Thoracic aorta (tissue), 2 donors: Measurements from ENCODE around the gene UBE2D2. TPM values are rescaled to one million over a fixed set of nuclear protein-coding genes. Genes with fewer than 3 reads are reported as not detected.

Experiments
- ATAC-seq: fragments of 150-250 bp; one replicate; pipeline ENCODE4 v1.8.0; 2017; ENCODE audit warnings: low read depth; ENCODE audit not compliant: insufficient number of reproducible peaks, low FRiP score
- DNase-seq: peaks from one replicate; pipeline ENCODE4 v3.0.0-alpha.2; 2020; ENCODE audit warnings: low spot score
- H3K27ac ChIP-seq, 2 donors: fragments of 200-600 bp; sonication (generic); 1 replicate in 1 of 2; 2 replicates in 1 of 2; pipeline ENCODE4 v1.5.1; 2016; ENCODE audit warnings: mild to moderate bottlenecking in 2 of 2, moderate library complexity in 2 of 2
- H3K27me3 ChIP-seq: fragments of 200-600 bp; sonication (generic); replicated peaks from 2 replicates; pipeline ENCODE4 v1.6.0; 2016; ENCODE audit warnings: mild to moderate bottlenecking; ENCODE audit not compliant: insufficient read depth
- H3K36me3 ChIP-seq: fragments of 200-600 bp; sonication (generic); one replicate; pipeline ENCODE4 v1.5.1; 2016
- H3K4me1 ChIP-seq, 2 donors: fragments of 200-600 bp; sonication (generic); 1 replicate in 1 of 2; 2 replicates in 1 of 2; pipeline versions ENCODE4 v1.5.1 to v1.6.0; 2016; ENCODE audit warnings: low read depth in 2 of 2, mild to moderate bottlenecking in 1 of 2; ENCODE audit not compliant: control insufficient read depth in 1 of 2
- H3K4me3 ChIP-seq: fragments of 200-600 bp; sonication (generic); 2 replicates; pipeline ENCODE4 v1.5.1; 2016; ENCODE audit warnings: mild to moderate bottlenecking
- H3K9me3 ChIP-seq: fragments of 200-600 bp; sonication (generic); 2 replicates; pipeline ENCODE4 v1.5.1; 2016
- CTCF ChIP-seq: fragments of 200-600 bp; sonication (generic); IDR thresholded peaks from one replicate; pipeline ENCODE4 v1.5.1; 2019; ENCODE audit warnings: antibody characterized with exemption
- total RNA-seq, 2 donors: library from RNA; depleted of rRNA; stranded (reverse); fragments of >200 nt; gene quantifications; one replicate each; pipeline versions ENCODE4 v1.1.0 to v1.2.3, GENCODE V29; 2016

The UBE2D2 gene
- total RNA-seq, 2 donors from 2014 or later: 51.9 to 66.7 TPM

- Histone ChIP-seq H3K27me3 (no peaks in the 10 kb centered on the region), H3K36me3 (no peaks in the 10 kb centered on the region), H3K27ac (peak overlapping the region; percentile 83 to 99), H3K4me1 (peaks cover 37 to 55% of the 10 kb centered on the region in 2 donors), H3K4me3 (peak overlapping the region; percentile 90), H3K9me3 (no peaks in the 10 kb centered on the region)
- ATAC-seq (no peak), DNase-seq (no peak)
- no peak for TF ChIP-seq CTCF
These were observed 88.2 kb downstream of the UBE2D2 start for GRCh38 chr5:139649082-139649991.

- Histone ChIP-seq H3K27me3 (no peaks in the 10 kb centered on the region), H3K27ac (peak overlapping the region; percentile 83 to 99)
- no peak for DNase-seq
These were observed 89.0 kb downstream of the UBE2D2 start for GRCh38 chr5:139650031-139650688.

GRCh38 chr5:139650689-139651042, 89.5 kb downstream of the UBE2D2 start:
- ATAC-seq: no peak
- no peaks in the 10 kb centered on the region for H3K9me3 ChIP-seq
- TF ChIP-seq CTCF: peak; percentile 2
- H3K36me3 ChIP-seq: no peaks in the 10 kb centered on the region
- peaks cover 50 to 69% of the 10 kb centered on the region in 2 donors for H3K4me1 ChIP-seq
- no peak for DNase-seq
- H3K4me3 ChIP-seq: peak overlapping the region; percentile 90
- H3K27me3 ChIP-seq: no peaks in the 10 kb centered on the region
- peak overlapping the region; percentile 83 to 99 for H3K27ac ChIP-seq

More at GRCh38 chr5:139650031-139650688, 89.0 kb downstream of the UBE2D2 start:
- no peak for ATAC-seq
- Histone ChIP-seq H3K36me3 (no peaks in the 10 kb centered on the region), H3K4me1 (peaks cover 45 to 64% of the 10 kb centered on the region in 2 donors), H3K9me3 (no peaks in the 10 kb centered on the region), H3K4me3 (peak overlapping the region; percentile 90)
- TF ChIP-seq CTCF: peak; percentile 52

GRCh38 chr5:139651043-139651834, 90.1 kb downstream of the UBE2D2 start:
- Histone ChIP-seq H3K9me3 (no peaks in the 10 kb centered on the region), H3K36me3 (no peaks in the 10 kb centered on the region), H3K4me1 (peaks cover 54 to 74% of the 10 kb centered on the region in 2 donors), H3K27ac (peak overlapping the region; percentile 95 to 99), H3K4me3 (peak overlapping the region; percentile 90), H3K27me3 (no peaks in the 10 kb centered on the region)
- ATAC-seq (no peak), DNase-seq (no peak)
- no peak for TF ChIP-seq CTCF
